Measurements from ENCODE around the gene KRTAP20-4.

KRTAP20-4 gene

DNA sequence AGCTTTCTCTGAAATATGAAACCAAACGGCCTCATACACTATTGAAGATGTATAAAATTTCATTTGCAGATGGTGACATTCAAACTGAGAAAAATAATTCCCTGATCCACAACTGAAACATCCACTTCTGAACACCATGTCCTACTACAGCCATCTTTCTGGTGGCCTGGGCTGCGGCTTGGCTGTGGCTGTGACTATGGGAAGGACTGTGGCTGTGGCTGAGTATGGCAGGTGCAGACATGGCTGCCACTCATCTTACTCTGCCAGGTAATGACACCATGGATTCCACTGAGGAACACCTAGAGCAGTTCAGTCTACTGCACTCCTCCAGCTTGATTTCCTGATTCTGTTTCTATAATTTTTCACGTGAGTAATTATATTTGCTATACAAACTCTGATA, at the start of gene KRTAP20-4:
Gene KRTAP20-4, plus strand, starts transcription at position 106 of the 400 bp plus-strand sequence.
- DNase-seq = no peak

DNA sequence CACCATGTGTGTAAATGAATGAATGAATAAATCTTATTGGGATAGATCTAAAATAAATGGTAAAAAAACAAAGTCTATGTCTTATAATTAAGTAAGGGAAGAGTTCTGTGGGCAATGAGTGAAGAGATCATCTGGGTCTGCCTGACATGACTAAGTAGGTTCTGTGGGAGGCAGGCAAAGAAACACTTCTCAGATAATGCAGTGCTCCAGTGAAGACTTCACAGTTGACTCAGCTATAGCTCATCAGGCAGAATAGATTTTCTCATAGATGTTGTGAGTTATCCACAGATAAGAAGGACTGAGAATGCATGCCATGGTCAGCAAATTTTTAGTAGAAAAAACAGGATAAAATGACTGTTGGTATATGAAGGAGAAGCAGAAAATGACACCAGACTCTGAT, 42.7 kb upstream of the KRTAP20-4 start:
- no peak for DNase-seq

DNA sequence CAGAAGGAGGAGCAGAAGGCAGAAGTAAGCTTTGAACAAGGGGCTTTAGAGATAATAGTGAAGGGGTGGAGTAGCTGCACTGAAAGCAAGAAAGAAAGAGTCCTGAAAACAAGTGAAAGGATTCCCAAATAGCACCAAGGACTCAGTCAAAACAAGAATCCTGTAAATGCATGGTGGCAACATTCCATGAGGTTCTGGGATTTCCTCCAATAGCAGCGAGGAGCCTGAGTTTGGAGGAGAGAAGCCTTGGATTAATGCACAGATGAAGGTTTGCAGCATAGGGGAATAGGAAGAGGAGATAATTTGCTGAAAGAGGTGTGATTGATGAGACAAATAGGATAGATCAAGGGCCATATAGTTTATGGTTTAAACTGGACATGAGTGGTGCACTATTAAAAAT, 41.1 kb upstream of the KRTAP20-4 start:
- no peak for DNase-seq

DNA sequence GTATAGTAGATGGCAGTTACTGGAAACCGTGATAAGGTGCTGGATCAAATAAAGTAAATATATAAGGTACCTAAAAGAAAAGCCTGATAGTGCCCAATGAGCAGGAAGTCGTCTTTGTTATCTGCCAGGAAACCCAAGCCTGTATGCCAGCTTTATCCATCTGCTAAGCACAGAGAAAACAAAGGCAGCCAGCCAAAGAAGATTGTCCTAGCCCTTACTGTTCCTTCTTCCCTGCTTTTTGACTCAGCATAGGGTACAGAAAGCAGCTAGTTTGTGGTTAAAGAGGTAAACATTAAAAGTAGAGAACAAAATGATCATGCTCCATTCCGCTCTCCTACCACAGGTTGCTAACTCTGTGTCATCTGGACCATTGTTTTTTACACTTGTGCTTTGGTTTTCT, 40.3 kb upstream of the KRTAP20-4 start:
- DNase-seq = no peak

DNA sequence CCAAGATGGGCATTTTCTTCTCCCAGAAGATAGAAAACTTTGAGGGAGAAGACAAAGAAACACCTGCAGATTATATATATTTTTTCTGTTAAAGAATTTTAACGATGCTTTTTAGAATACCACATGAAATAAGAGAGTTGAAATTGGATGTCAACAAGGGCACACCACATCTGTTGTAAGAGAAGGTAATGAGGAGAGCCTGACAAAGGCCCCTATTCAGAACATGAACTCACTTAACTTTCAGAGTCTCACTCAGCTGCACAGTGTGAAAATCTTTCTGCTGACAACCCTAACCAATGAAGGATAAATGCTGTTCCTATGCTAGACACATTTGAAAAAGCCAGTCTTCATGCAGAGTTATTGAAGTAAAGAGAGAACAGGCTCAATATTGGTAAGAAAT, 37.6 kb upstream of the KRTAP20-4 start:
- DNase-seq = no peak

DNA sequence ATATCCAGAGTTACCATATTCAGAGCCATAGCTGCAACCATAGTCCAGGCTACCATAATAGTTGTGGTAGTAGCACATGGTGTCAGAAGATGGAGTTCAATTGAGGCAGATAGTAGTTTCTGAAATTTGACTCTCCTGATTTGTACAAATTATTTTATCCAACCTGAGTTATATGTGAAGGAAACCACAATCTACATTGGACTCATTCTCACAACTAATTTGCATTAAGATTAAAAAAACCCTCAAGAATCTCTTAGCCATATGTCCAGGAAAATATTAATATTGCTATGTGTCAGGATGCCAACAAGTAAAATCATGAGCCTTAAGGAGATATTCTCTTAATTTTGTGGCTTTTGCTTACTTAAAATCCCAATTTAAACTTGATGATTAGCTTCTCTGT, 30.1 kb upstream of the KRTAP20-4 start, which contains the start of gene KRTAP22-2:
Gene KRTAP22-2, minus strand, starts transcription at position 101 of the 400 bp plus-strand sequence.
- DNase-seq = no peak

DNA sequence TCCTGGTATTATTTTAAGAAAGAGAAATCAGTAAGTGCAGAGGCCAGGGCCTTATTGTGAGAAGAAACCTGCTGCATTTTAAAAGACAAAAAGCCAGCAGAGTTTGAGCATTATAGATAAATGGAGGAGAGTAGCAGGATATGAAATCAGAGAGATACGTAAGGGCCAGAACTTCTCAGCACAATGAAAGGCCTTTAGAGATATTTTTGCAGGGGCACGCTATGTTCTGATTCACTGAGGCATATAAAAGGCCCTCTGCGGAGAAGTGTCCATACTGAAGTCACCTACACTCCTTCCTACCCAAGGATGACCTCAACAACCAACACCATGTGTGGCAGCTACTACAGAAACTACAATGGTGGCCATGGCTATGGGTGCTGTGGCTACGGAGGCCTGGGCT, 28.3 kb upstream of the KRTAP20-4 start, which contains the start of gene KRTAP6-3:
Gene KRTAP6-3, plus strand, starts transcription at position 301 of the 400 bp plus-strand sequence. Its CDS starts 6 bp downstream, at position 307.
- no peak for DNase-seq

DNA sequence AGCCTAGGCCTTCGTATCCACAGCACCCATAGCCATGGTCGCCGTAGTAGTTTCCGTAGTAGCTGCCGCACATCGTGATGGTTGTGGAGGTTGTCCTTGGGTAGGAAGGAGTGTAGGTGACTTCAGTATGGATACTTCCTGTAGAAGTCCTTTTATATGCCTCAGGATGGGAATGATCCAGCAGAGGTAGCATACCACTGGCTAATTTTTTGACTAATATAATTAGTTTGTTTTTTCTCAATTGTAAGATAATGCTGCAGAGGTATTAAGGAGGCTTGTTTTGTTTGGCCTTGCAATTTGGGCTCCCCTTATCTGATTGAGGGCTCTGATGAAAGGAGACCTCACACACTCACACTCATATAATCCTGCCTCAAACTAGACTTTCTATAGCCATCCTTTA, 21.6 kb upstream of the KRTAP20-4 start, which contains the start of gene KRTAP6-2:
Gene KRTAP6-2, minus strand, starts transcription at position 101 of the 400 bp plus-strand sequence. Its CDS starts 28 bp downstream, at position 73.
- DNase-seq = no peak

DNA sequence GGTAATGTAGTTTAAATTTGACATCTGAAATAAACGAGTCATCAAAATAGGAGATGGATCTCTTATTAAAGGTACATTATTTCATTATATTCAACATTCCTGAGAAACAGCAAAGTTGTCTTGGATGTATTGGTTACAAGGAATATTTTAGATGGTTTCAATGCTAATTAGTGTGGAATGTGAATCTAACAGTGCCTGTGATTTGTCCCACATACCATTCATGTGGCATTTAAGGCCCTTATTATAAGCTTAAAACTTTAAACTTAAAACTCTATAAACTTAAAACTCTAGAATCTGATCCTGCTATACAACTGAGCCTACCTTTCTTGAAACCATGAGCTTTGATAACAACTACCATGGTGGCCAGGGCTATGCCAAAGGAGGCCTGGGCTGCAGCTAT, 19.6 kb upstream of the KRTAP20-4 start, which contains the start of gene KRTAP22-1:
Gene KRTAP22-1, plus strand, starts transcription at position 301 of the 400 bp plus-strand sequence.
- DNase-seq = no peak

DNA sequence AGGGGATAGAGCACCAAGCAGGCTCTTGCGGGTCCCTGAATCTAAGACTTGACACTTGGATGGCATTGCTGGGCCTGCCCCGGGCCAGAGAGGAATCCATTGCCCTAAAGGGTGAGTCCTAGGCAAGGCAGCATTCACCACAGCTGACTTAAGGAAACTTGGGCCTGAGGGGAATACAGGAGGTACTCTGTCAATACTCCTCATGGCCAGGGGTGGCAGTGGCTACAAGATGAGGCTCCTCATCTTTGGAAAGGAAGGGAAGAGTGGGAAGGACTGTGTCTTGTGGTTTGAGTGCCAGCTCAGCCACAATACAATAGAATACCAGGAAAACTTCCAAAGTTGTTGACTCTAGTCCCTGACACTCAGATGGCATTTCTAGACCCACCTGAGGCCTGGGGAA, 14.5 kb upstream of the KRTAP20-4 start:
- DNase-seq = no peak

DNA sequence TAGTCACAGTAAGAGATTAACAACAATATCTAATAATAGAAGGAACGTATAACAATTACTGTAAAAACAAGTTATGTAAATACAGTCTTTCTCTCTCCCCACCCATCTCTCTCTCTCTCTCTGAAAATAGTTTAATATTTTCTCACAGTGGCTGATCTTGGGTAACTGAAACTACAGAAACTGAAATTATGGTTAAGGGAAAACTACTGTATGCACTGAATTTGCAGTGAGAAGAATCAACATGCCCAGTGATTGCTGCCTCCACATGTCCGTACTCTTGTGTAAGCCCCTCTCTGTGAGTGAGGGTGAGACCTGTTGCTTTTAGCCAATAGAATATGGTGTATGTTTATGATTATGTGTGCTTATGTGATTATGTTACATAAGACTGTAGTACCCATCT, 8.3 kb upstream of the KRTAP20-4 start:
- no peak for DNase-seq

DNA sequence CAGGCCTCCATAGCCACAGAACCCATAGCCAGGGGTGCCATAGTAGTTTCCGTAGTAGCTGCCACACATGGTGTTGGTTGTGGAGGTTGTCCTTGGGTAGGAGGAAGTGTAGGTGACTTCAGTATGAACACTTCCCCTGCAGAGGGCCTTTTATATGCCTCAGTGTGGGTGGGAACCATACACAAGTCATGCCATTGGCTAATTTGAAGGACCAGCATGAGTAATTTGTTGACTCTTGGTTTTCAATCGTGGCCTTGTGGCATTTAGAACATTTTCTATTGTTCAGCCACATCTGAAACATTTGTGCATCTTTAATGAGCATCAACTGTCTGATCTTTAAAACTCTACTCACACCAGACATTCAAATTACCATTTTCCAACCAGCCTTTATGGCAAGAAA, 6.6 kb upstream of the KRTAP20-4 start, which contains the start of gene KRTAP6-1:
Gene KRTAP6-1, minus strand, starts transcription at position 95 of the 400 bp plus-strand sequence. Its CDS starts 26 bp downstream, at position 69.
- no peak for DNase-seq

DNA sequence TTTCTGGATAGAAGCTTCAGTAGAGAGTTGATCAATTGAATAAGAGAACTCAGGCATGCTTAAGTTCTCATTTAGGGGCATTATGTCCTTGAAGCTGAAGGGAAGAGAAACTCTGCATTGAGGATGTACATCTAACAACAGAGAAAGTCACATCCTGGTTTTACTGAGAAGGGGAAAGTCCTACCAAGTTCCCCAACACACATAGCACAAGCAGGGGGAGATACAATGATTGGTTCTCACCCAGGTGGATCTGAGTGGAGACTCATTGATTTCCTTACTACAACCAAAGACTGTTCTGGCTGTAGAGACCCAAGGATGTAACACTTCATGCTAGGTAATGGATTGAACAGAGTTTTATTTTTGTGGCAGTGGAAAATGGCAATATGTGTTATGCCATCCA, 5.2 kb upstream of the KRTAP20-4 start:
- no peak for DNase-seq

DNA sequence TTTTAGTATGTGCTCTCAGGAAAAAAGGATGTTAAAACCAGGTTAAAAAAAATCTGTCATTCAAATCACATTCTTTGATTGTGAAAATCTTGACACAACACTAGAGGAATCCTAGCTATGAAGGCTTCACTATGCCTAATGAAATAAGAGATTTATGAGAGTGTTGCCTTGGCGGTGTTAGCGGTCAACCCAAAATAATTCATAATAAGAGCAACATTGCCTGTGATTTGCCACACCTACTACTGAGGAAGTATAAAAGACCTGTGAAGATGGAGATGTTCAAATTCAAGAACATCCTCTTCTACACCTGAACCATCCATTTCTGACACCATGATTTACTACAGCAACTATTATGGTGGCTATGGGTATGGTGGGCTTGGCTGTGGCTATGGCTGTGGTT, 4.3 kb upstream of the KRTAP20-4 start, which contains the start of gene KRTAP20-1:
Gene KRTAP20-1, plus strand, starts transcription at position 301 of the 400 bp plus-strand sequence. Its CDS starts 30 bp downstream, at position 331.
- DNase-seq = no peak

DNA sequence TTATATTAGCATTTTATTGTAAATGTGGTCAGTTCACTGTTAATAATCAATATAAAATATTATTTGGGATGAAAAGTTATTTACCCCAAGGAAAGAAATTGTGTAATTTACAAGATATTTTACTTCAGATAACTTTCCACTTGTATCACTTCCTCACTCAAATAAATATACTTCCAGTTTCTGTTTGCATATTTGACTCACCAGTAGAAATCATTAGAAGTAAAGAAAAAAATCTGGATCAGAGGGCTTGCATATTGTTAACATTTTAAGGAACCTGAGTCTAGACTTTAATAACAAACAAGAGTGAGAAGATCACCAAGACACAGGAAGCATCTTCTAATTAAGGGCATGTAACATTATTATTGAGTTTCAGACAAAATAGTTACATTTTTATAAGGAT, 347 bp upstream of the KRTAP20-4 start:
- DNase-seq = no peak

DNA sequence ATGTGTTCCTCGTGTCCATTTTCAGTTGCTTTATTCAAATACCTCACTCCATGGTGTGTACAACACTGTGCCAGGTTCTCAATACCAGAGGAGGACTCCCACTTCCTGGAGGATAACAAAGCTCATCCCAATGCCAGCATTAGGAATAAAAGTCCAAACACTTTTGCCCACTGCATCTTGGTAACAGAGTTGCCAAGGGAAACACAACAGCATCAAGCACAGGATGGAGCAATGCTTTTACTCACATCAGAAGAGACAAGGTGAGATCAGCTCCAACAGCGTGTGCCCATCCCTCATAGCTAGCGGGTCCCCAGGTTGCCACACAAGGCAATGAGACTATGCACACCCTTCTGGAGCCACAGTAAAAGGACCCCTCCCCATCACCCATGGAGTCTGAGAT, 2.9 kb downstream of the KRTAP20-4 start:
- no peak for DNase-seq

DNA sequence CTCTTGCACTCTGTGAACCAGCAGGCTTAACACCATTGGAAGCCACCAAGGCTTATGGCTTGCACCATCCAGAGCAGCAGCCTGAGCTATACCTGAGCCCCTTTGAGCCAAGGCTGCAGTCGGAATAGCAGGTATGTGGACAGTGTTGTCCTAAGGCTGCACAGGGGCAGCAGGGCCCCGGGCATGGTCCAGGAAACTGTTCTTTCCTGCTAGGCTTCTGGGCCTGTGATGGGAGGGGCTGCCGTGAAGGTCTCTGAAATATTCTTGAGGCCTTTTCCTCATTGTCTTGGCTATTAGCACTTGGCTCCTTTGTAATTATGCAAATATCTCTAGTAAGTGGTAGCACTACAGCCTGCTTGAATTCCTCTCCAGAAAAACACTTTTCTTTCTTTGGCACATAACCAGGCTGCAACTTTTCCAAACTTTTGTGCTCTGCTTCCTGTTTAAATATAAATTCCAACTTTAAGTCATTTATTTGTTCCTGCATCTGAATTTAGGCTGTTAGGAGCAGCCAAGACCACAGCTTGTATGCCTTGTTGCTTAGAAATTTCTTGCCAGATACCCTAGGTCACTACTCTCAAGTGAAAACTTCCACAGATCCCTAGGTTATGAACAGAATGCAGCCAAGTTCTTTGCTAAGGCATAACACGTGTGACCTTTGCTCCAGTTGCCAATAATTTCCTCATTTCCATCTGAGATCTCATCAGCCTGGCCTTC, 5.2 kb downstream of the KRTAP20-4 start:
- no peak for DNase-seq

DNA sequence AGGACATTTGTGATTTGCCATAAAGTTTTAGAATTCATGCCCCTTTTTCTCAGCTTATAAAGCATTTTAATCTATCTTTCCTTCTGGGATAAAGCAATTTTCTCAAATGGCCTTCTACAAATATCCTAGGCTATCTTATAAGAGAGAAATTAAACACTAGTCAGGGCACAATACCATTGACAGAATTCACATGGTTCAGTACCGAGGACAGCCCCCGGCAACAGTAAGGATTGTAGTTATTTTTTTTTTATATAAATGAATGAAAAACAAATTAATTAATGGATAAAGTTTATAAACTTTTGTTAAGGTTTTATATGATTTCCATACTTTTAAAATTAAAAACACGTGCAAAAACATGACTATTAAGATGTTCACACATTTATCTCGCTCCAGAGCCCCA, 7.7 kb downstream of the KRTAP20-4 start:
- no peak for DNase-seq

DNA sequence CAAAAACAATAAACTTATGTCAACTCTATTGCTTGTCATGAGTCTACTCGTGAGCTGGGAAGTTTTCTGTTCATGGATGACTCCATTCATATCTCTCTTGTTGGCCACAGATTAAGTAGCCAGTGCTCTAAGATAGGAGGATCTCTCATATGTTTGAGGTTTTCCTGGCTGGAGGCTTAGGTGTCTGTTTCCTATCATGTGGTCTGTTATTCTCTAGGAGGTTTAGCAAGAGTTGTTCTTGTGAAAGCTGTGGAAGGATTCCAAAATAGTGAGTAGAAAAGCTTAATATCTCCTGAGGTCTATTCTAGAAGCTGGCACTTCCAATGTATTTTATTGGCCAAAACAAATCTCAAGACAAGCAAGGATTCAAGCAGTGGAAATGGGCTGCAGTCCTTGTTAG, 8.8 kb downstream of the KRTAP20-4 start:
- no peak for DNase-seq

DNA sequence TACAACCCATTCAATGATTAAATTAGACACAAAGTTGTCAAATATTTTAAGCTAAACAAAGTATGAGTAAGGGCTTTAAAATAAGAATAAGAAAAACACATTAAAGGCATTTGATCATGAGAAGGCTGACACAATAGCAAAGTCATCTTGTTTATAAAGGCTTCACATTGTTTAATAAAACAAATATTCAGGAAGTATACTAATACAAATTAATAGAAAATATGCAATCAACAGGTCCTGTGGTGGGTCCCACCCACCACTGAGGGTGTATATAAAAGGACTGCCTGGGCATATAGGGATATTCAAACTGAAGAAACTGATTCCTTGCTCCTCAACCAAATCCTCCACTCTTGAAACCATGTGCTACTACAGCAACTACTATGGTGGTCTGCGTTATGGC, 14.5 kb downstream of the KRTAP20-4 start, which contains the start of gene KRTAP20-2:
Gene KRTAP20-2, plus strand, starts transcription at position 301 of the 400 bp plus-strand sequence. Its CDS starts 58 bp downstream, at position 359.
- DNase-seq = no peak

DNA sequence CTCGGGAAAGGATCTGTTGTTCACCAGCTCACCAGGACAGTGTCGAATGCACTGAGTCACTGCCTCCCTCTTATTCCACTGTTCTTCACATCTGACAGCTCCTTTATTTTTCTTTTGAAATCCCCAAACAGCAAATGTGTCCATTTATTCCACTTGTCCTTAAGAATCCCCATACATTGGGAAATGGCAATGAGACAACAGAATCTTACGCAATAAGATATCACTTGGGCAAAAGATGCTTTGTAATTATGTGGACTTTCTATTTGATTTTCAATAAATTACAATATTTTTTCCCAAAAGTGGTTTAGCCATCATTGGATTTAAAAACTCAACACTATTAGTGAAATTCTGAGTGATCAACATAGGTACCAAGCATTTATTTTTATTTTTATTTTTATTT, 18.3 kb downstream of the KRTAP20-4 start:
- no peak for DNase-seq

DNA sequence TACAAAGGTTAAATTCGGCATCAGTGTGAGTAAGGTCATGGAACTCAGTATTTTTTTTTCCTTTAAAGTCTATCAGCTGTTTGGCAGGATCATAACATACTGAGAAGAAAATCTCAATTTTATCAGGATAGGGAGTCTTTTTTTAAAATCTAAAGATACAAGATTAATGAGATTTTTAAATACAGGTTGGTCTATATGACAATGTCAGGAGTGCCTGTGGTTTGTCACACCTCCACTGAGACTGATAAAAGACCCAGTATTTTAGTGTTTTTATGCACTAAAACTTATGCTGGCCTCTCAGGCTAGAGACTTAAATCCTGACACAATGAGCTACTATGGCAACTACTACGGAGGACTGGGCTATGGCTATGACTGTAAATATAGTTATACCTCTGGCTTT, 22.1 kb downstream of the KRTAP20-4 start, which contains the start of gene KRTAP20-3:
Gene KRTAP20-3, plus strand, starts transcription at position 301 of the 400 bp plus-strand sequence.
- DNase-seq = no peak

DNA sequence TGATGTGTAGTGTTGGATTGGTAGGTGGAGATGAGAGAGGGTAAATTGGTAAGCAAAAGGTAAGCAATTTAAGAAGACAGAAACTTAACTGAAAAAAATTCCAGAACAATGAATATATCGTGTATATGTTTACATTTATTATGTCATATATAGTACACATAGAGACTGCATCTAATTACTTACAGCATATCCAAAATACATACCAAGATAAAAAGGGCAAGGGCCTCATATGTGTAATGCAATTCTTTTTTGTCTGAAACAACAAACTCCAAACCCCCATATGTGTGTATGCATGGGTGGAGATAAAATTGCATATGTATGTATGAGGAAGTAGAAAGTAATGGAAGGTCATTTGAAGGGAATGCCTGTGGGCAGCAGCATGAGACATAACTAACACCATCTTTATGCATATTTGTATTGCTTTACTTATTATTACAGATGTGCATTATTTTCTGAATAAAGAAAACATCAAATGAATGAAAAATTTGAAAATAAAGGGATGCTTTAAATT, 26.5 kb downstream of the KRTAP20-4 start:
- no peak for DNase-seq

DNA sequence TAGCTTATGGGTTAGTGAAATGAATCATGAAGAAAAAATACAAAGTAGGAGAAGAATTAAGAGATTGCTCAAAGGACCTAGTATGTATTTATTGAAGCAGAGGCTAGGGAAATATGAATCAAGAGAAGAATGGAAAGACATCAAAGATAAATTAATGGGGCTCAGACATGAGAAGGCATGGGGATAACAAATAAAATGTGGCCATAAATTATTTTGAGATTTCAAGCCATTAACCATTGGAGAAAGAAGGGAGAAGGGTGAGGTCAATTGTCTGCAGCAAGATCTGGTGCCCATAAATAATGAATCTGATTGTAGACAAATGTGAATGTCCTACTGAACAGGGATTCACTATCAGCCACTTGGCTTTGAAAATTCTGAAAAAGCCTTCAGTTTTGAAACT, 32.5 kb downstream of the KRTAP20-4 start:
- DNase-seq = no peak
